Activated B cell treated with CpG ODN at 0.5 μM for 24 hours (primary cell): ENCODE measurements around the gene IFI44. TPM values are rescaled to one million over a fixed set of nuclear protein-coding genes. Genes with fewer than 3 reads are reported as not detected.

Experiments used
- ATAC-seq: fragments of 200-7000 bp; cut with Tn5 transposase; one replicate; pipeline ENCODE4 v1.10.0; 2021; ENCODE audit warnings: low read depth, mild to moderate bottlenecking, moderate library complexity
- CTCF ChIA-PET: fragments of 350-600 bp; sonication (Branson Sonifier 250); formaldehyde crosslinking; loops from one replicate; lab custom pipeline; 2021; ENCODE audit warnings: antibody characterized with exemption; lab: Charles Lee
- POLR2A ChIA-PET: fragments of 350-600 bp; sonication (Branson Sonifier 250); formaldehyde crosslinking; loops from one replicate; lab custom pipeline; 2021; ENCODE audit warnings: antibody characterized with exemption; lab: Charles Lee
- DNase-seq: peaks from one replicate; pipeline ENCODE4 v3.0.0; 2022
- H3K27ac Mint-ChIP-seq: one replicate; pipeline ENCODE4 v1.8.0; 2020; ENCODE audit warnings: mixed read lengths
- H3K27me3 Mint-ChIP-seq: one replicate; pipeline ENCODE4 v1.8.0; 2021; ENCODE audit warnings: mixed read lengths
- H3K36me3 Mint-ChIP-seq: one replicate; pipeline ENCODE4 v1.8.0; 2021; ENCODE audit warnings: low read depth, mixed read lengths
- H3K4me1 Mint-ChIP-seq: one replicate; pipeline ENCODE4 v1.8.0; 2021; ENCODE audit warnings: mixed read lengths
- H3K4me3 Mint-ChIP-seq: one replicate; pipeline ENCODE4 v1.8.0; 2020; ENCODE audit warnings: mild to moderate bottlenecking, mixed read lengths
- H3K9me3 Mint-ChIP-seq: one replicate; pipeline ENCODE4 v1.8.0; 2020; ENCODE audit warnings: mixed read lengths
- CTCF ChIP-seq: fragments of 200-600 bp; IDR thresholded peaks from one replicate; pipeline ENCODE4 v1.8.0; 2022; ENCODE audit warnings: antibody characterized with exemption, mild to moderate bottlenecking
- intact Hi-C: fragments of 100-400 bp; cut with micrococcal nuclease; formaldehyde crosslinking; loops from one replicate; pipeline ENCODE4 v1.15.1; 2024
- total RNA-seq: library from RNA; stranded (reverse); gene quantifications from 2 replicates; pipeline ENCODE4 v1.2.3, GENCODE V29; 2022

IFI44 gene
- total RNA-seq, result 9.2 and 10.4 TPM in 2 replicates

- ATAC-seq, result peak; percentile 89
- ChIA-PET POLR2A (interaction anchor here (0.8 kb wide), 1 partner anchor 30 kb away, joined by 5 read pairs; the partner anchor contains the start of gene IFI44L), CTCF (interaction anchor here (0.7 to 1.6 kb wide), 3 partner anchors 28 to 519 kb away, joined by 3 to 5 read pairs (median 3); partner anchors contain the start of gene IFI44L)
- H3K9me3 Mint-ChIP-seq, result peaks cover 10% of the 10 kb centered on the region
- intact Hi-C loops, result loop anchor here (1.0 kb wide), 1 partner anchor 29 kb away; the partner anchor contains the start of gene IFI44L
- no peaks in the 10 kb centered on the region for H3K36me3 Mint-ChIP-seq
- H3K27me3 Mint-ChIP-seq, result no peaks in the 10 kb centered on the region
- no peak for DNase-seq
- H3K4me3 Mint-ChIP-seq, result peak within 1 kb of the TSS; percentile 76
- H3K27ac Mint-ChIP-seq, result peak within 1 kb of the TSS; percentile 68
- peaks cover 28% of the 10 kb centered on the region for H3K4me1 Mint-ChIP-seq
- TF ChIP-seq CTCF, result no peak
Measured at GRCh38 chr1:78649628-78650027, at the start of gene IFI44. Gene IFI44 (plus strand): TSS chr1:78649831. CDS start chr1:78650196, 365 bp downstream.

- H3K9me3 Mint-ChIP-seq, result no peaks in the 10 kb centered on the region
- no peaks in the 10 kb centered on the region for H3K36me3 Mint-ChIP-seq
- POLR2A ChIA-PET, result no interaction called here
- H3K27me3 Mint-ChIP-seq, result no peaks in the 10 kb centered on the region
- no peak for TF ChIP-seq CTCF
- DNase-seq (no peak), ATAC-seq (no peak)
- H3K4me1 Mint-ChIP-seq, result no peaks in the 10 kb centered on the region
- no peak overlapping the region for H3K4me3 Mint-ChIP-seq
- CTCF ChIA-PET, result no interaction called here
- intact Hi-C loops, result no loop called here
- no peak overlapping the region for H3K27ac Mint-ChIP-seq
Measured at GRCh38 chr1:78601068-78601467, 48.6 kb upstream of the IFI44 start.

GRCh38 chr1:78603206-78603605 lies 46.4 kb upstream of the IFI44 start:
- no peak for DNase-seq
- ChIA-PET POLR2A (no interaction called here), CTCF (no interaction called here)
- Mint-ChIP-seq H3K36me3 (no peaks in the 10 kb centered on the region), H3K27ac (no peak overlapping the region), H3K4me1 (no peaks in the 10 kb centered on the region), H3K27me3 (no peaks in the 10 kb centered on the region), H3K9me3 (no peaks in the 10 kb centered on the region), H3K4me3 (no peak overlapping the region)
- TF ChIP-seq CTCF, result no peak
- ATAC-seq, result no peak
- intact Hi-C loops, result no loop called here

- no peak for TF ChIP-seq CTCF
- Mint-ChIP-seq H3K36me3 (no peaks in the 10 kb centered on the region), H3K4me1 (no peaks in the 10 kb centered on the region), H3K27me3 (peaks cover 3% of the 10 kb centered on the region), H3K27ac (no peak overlapping the region), H3K9me3 (no peaks in the 10 kb centered on the region), H3K4me3 (no peak overlapping the region)
- ChIA-PET CTCF (no interaction called here), POLR2A (no interaction called here)
- DNase-seq (no peak), ATAC-seq (no peak)
- intact Hi-C loops, result no loop called here
Measured at GRCh38 chr1:78604643-78605042, 45.0 kb upstream of the IFI44 start.

- H3K27me3 Mint-ChIP-seq, result peaks cover 9% of the 10 kb centered on the region
- H3K9me3 Mint-ChIP-seq, result no peaks in the 10 kb centered on the region
- no peaks in the 10 kb centered on the region for H3K4me1 Mint-ChIP-seq
- ATAC-seq, result no peak
- no peak for DNase-seq
- no peaks in the 10 kb centered on the region for H3K36me3 Mint-ChIP-seq
- no peak overlapping the region for H3K4me3 Mint-ChIP-seq
- POLR2A ChIA-PET, result no interaction called here
- CTCF ChIA-PET, result interaction anchor here (2.3 kb wide), 1 partner anchor 475 kb away, joined by 12 read pairs; no protein-coding TSS in a partner anchor
- no peak overlapping the region for H3K27ac Mint-ChIP-seq
- no peak for TF ChIP-seq CTCF
- intact Hi-C loops, result no loop called here
Measured at GRCh38 chr1:78606274-78606673, 43.4 kb upstream of the IFI44 start.
